ENCODE measurements around the gene LIN52.

DNA sequence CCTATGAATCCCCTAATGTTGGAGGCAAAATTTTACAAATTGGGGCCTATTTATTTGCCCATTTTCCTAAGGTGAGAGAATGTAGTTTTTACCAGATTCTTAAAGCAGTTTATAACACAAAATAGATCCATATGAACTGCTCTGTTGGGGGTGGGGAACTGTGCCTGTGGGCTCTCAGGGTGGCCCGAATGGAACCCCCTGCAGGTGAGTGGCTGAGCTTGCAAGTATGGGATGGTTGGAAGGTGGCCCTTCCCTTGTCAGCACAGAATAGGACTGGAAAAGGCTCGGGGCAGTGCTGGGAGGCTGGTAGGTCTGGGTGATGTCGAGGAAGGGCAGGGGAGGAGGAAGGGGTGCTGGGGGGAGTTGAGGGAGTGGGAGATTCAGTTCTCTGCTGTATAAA is 159.4 kb downstream of the LIN52 start:
- TF ChIP-seq SMC3 (conservative IDR thresholded peaks at IDR 0.05; ENCODE audit: insufficient read depth, low read depth, low read length) (no peak), POLR2AphosphoS5 (IDR thresholded peaks at IDR 0.05; ENCODE audit: control insufficient read depth, insufficient read depth, low read depth, low read length) (no peak), DACH1 (IDR thresholded peaks at IDR 0.05; ENCODE audit: partially characterized antibody) (no peak)
